Small intestine (tissue), 7 donors: ENCODE results near the gene ZNF629. TPM values are rescaled to one million over a fixed set of nuclear protein-coding genes. Genes with fewer than 3 reads are reported as not detected.
A peak's percentile ranks its signal among the peaks of the same experiment; 100 is the strongest.

Experiments
- DNase-seq, 2 donors: peaks; one replicate each; pipeline versions ENCODE4 v3.0.0 to v3.0.0-alpha.2; 2013
- FAIRE-seq: peaks from 2 replicates; lab custom pipeline; 2012; peaks lifted over from hg19 to GRCh38; lab: Jason Lieb, UNC
- H3K27ac ChIP-seq, 3 donors: one replicate each; pipeline ENCODE4 v1.5.1; 2013; ENCODE audit warnings: low read length in 2 of 3, mild to moderate bottlenecking in 2 of 3, control low read depth in 1 of 3, inconsistent platforms in 1 of 3, low read depth in 1 of 3, moderate library complexity in 1 of 3
- H3K27me3 ChIP-seq, 3 donors: one replicate each; pipeline ENCODE4 v1.6.1; 2013; ENCODE audit warnings: low read length in 3 of 3, inconsistent platforms in 1 of 3; ENCODE audit not compliant: control insufficient read depth in 3 of 3, insufficient read depth in 3 of 3
- H3K36me3 ChIP-seq, 3 donors: one replicate each; pipeline ENCODE4 v1.6.1; 2013; ENCODE audit warnings: low read length in 3 of 3, inconsistent platforms in 1 of 3, low read depth in 1 of 3, mild to moderate bottlenecking in 1 of 3, moderate library complexity in 1 of 3; ENCODE audit not compliant: control insufficient read depth in 3 of 3, insufficient read depth in 2 of 3
- H3K4me1 ChIP-seq, 3 donors: one replicate each; pipeline ENCODE4 v1.6.1; 2013; ENCODE audit warnings: low read length in 2 of 3, inconsistent platforms in 1 of 3, low read depth in 1 of 3, mild to moderate bottlenecking in 1 of 3, moderate library complexity in 1 of 3; ENCODE audit not compliant: control insufficient read depth in 3 of 3, insufficient read depth in 2 of 3
- H3K4me3 ChIP-seq, 3 donors: one replicate each; pipeline ENCODE4 v1.5.1; 2013; ENCODE audit warnings: low read length in 3 of 3, control low read depth in 1 of 3, inconsistent platforms in 1 of 3, low read depth in 1 of 3, mild to moderate bottlenecking in 1 of 3, moderate library complexity in 1 of 3
- H3K9me3 ChIP-seq, 2 donors: one replicate each; pipeline ENCODE4 v1.6.1; 2013; ENCODE audit warnings: low read depth in 1 of 2, low read length in 1 of 2; ENCODE audit not compliant: control insufficient read depth in 2 of 2, insufficient read depth in 1 of 2
- WGBS, 3 donors: extraction: QIAGEN DNeasy Blood & Tissue Kit; methylation state at CpG; one replicate each; pipeline ENCODE4 v1.1.7; 2013; 5-methylcytosine and 5-hydroxymethylcytosine counted together
- polyA plus RNA-seq, 4 donors: library from polyadenylated mRNA; stranded (reverse) in 3 of 4; unstranded in 1 of 4; fragments of 200-250 nt in 3 of 4; fragments of 120-200 nt in 1 of 4; gene quantifications; one replicate each; pipeline versions ENCODE4 v1.2.1 to v1.2.3, GENCODE V29; 2013
- donor health status: healthy with polysubstance abuse.
- donor health status: control.
- donor health status: control.
- donor health status: Bipolar disorder and iron deficiency.
- donor health status: healthy.

Gene ZNF629
- polyA plus RNA-seq, 4 donors: 3.4 to 17.5 (median 5.8) TPM

GRCh38 chr16:30797670-30798309 is 10.8 kb upstream of the ZNF629 start:
- H3K9me3 ChIP-seq: no peaks in the 10 kb centered on the region
- 70 to 72% (median 71%) methylated on average over 8 of the region's 8 CpGs for WGBS, 3 donors
- FAIRE-seq (no peak), DNase-seq (no peak)
- H3K36me3 ChIP-seq: no peaks in the 10 kb centered on the region
- H3K27me3 ChIP-seq: no peaks in the 10 kb centered on the region
- H3K4me1 ChIP-seq: no peaks in the 10 kb centered on the region
- no peak overlapping the region for H3K4me3 ChIP-seq
- H3K27ac ChIP-seq: no peak overlapping the region

GRCh38 chr16:30794634-30795033 is 7.6 kb upstream of the ZNF629 start:
- no peak overlapping the region for H3K27ac ChIP-seq

GRCh38 chr16:30793508-30794069 is 6.6 kb upstream of the ZNF629 start:
- no peaks in the 10 kb centered on the region for H3K27me3 ChIP-seq
- no peaks in the 10 kb centered on the region for H3K9me3 ChIP-seq
- DNase-seq: no peak
- no peaks in the 10 kb centered on the region for H3K36me3 ChIP-seq
- FAIRE-seq: no peak
- H3K4me3 ChIP-seq: no peak overlapping the region
- H3K27ac ChIP-seq: no peak overlapping the region
- H3K4me1 ChIP-seq: peaks cover 0 to under 1% (median 0%) of the 10 kb centered on the region in 3 donors
- 83 to 92% (median 87%) methylated on average over 6 to 7 of the region's 7 CpGs for WGBS, 3 donors

More at GRCh38 chr16:30794634-30795033, 7.6 kb upstream of the ZNF629 start:
- Histone ChIP-seq H3K27me3 (no peaks in the 10 kb centered on the region), H3K4me3 (no peak overlapping the region), H3K36me3 (no peaks in the 10 kb centered on the region), H3K4me1 (no peaks in the 10 kb centered on the region), H3K9me3 (no peaks in the 10 kb centered on the region)
- WGBS, 3 donors: 92 to 97% (median 93%) methylated on average over 3 of the region's 3 CpGs
- no peak for DNase-seq
- FAIRE-seq: no peak

- no peak for FAIRE-seq
- peak; percentile 53 to 56 for DNase-seq
- Histone ChIP-seq H3K27me3 (no peaks in the 10 kb centered on the region), H3K4me3 (peak overlapping the region; percentile 75 to 88 (median 75)), H3K9me3 (no peaks in the 10 kb centered on the region), H3K4me1 (peaks cover 0 to 25% (median 4%) of the 10 kb centered on the region in 3 donors), H3K36me3 (peaks cover 0 to 30% (median 7%) of the 10 kb centered on the region in 3 donors), H3K27ac (peak overlapping the region; percentile 63 to 90 (median 80))
- 16 to 31% (median 28%) methylated on average over 11 of the region's 11 CpGs for WGBS, 3 donors
Observed at GRCh38 chr16:30787613-30788378, 791 bp upstream of the ZNF629 start.

- WGBS, 3 donors: 5 to 10% (median 9%) methylated on average over 26 to 57 of the region's 57 CpGs
- DNase-seq (peak; percentile 47 to 68), FAIRE-seq (no peak)
- H3K27me3 ChIP-seq: no peaks in the 10 kb centered on the region
- H3K27ac ChIP-seq: peak overlapping the region; percentile 13 to 80 (median 45)
- peak overlapping the region; percentile 75 to 88 (median 75) for H3K4me3 ChIP-seq
- peaks cover 0 to 25% (median 4%) of the 10 kb centered on the region in 3 donors for H3K4me1 ChIP-seq
- no peaks in the 10 kb centered on the region for H3K9me3 ChIP-seq
- H3K36me3 ChIP-seq: peaks cover 5 to 44% (median 8%) of the 10 kb centered on the region in 3 donors
Observed at GRCh38 chr16:30786115-30786935, 680 bp downstream of the ZNF629 start.

- H3K4me3 ChIP-seq: peak overlapping the region in 1 of 3 donors; percentile 88
- H3K9me3 ChIP-seq: no peaks in the 10 kb centered on the region
- H3K4me1 ChIP-seq: peaks cover 0 to 25% (median 4%) of the 10 kb centered on the region in 3 donors
- FAIRE-seq (no peak), DNase-seq (peak in 1 of 2 donors; percentile 48)
- H3K27me3 ChIP-seq: no peaks in the 10 kb centered on the region
- peak overlapping the region in 1 of 3 donors; percentile 52 for H3K27ac ChIP-seq
- H3K36me3 ChIP-seq: peaks cover 5 to 50% (median 8%) of the 10 kb centered on the region in 3 donors
- 66 to 73% (median 72%) methylated on average over 7 of the region's 7 CpGs for WGBS, 3 donors
Observed at GRCh38 chr16:30785126-30786106, 1.6 kb downstream of the ZNF629 start.

GRCh38 chr16:30784215-30784614 is 2.8 kb downstream of the ZNF629 start:
- DNase-seq: no peak
- no peaks in the 10 kb centered on the region for H3K27me3 ChIP-seq
- H3K27ac ChIP-seq: no peak overlapping the region
- FAIRE-seq: no peak
- peaks cover 0 to 25% (median 4%) of the 10 kb centered on the region in 3 donors for H3K4me1 ChIP-seq
- no peaks in the 10 kb centered on the region for H3K9me3 ChIP-seq
- no peak overlapping the region for H3K4me3 ChIP-seq
- H3K36me3 ChIP-seq: peaks cover 5 to 62% (median 8%) of the 10 kb centered on the region in 3 donors
- 88 to 92% (median 88%) methylated on average over 17 to 18 of the region's 18 CpGs for WGBS, 3 donors
